T-helper 2 cell treated with Interferon-gamma antibody and Interleukin-4, amounts not matched to agents 5 μg/mL and 100 μg/mL, for 36 hours (primary cell): ENCODE data around the gene RNF144A.
"Not testable (repeated sequence)": the region's sequence is repeated elsewhere in the genome, so short reads cannot be mapped to it uniquely, and the experiment has no call there.

Source experiments
- DNase-seq: peaks from one replicate; pipeline ENCODE4 v3.0.0; 2021; ENCODE audit warnings: low spot score
- H3K27ac Mint-ChIP-seq: one replicate; pipeline ENCODE4 v1.8.0; 2021; ENCODE audit warnings: mild to moderate bottlenecking, mixed read lengths
- H3K27me3 Mint-ChIP-seq: one replicate; pipeline ENCODE4 v1.8.0; 2021; ENCODE audit warnings: low read depth, mixed read lengths
- H3K36me3 Mint-ChIP-seq: one replicate; pipeline ENCODE4 v1.8.0; 2021; ENCODE audit warnings: low read depth, mixed read lengths
- H3K4me1 Mint-ChIP-seq: one replicate; pipeline ENCODE4 v1.8.0; 2021; ENCODE audit warnings: low read depth, mixed read lengths
- H3K4me3 Mint-ChIP-seq: one replicate; pipeline ENCODE4 v1.8.0; 2022; ENCODE audit warnings: mild to moderate bottlenecking, moderate library complexity, mixed read lengths
- H3K9me3 Mint-ChIP-seq: one replicate; pipeline ENCODE4 v1.8.0; 2021; ENCODE audit warnings: mixed read lengths

RNF144A gene

GRCh38 chr2:6928452-6928851 is 11.2 kb downstream of the RNF144A start:
- H3K27me3 Mint-ChIP-seq, result no peaks in the 10 kb centered on the region
- H3K4me1 Mint-ChIP-seq, result peaks cover 30% of the 10 kb centered on the region
- H3K4me3 Mint-ChIP-seq, result no peak overlapping the region
- no peak for DNase-seq
- peaks cover 34% of the 10 kb centered on the region for H3K9me3 Mint-ChIP-seq
- H3K36me3 Mint-ChIP-seq, result peaks cover 72% of the 10 kb centered on the region
- no peak overlapping the region for H3K27ac Mint-ChIP-seq

GRCh38 chr2:6929196-6929819 is 12.1 kb downstream of the RNF144A start:
- H3K27me3 Mint-ChIP-seq, result no peaks in the 10 kb centered on the region
- H3K4me3 Mint-ChIP-seq, result peak overlapping the region; percentile 21
- no peak overlapping the region for H3K27ac Mint-ChIP-seq
- H3K36me3 Mint-ChIP-seq, result peaks cover 68% of the 10 kb centered on the region
- DNase-seq, result no peak
- H3K4me1 Mint-ChIP-seq, result peaks cover 32% of the 10 kb centered on the region
- H3K9me3 Mint-ChIP-seq, result peaks cover 34% of the 10 kb centered on the region

- Mint-ChIP-seq H3K36me3 (peaks cover 60% of the 10 kb centered on the region), H3K4me1 (peaks cover 38% of the 10 kb centered on the region), H3K4me3 (no peak overlapping the region), H3K27me3 (no peaks in the 10 kb centered on the region), H3K27ac (no peak overlapping the region), H3K9me3 (peaks cover 32% of the 10 kb centered on the region)
- DNase-seq, result no peak
Observed at GRCh38 chr2:6930923-6931647, 13.9 kb downstream of the RNF144A start.

GRCh38 chr2:6931753-6932152 is 14.5 kb downstream of the RNF144A start:
- no peak overlapping the region for H3K27ac Mint-ChIP-seq
- no peaks in the 10 kb centered on the region for H3K27me3 Mint-ChIP-seq
- peaks cover 26% of the 10 kb centered on the region for H3K9me3 Mint-ChIP-seq
- H3K4me3 Mint-ChIP-seq, result no peak overlapping the region
- peaks cover 53% of the 10 kb centered on the region for H3K36me3 Mint-ChIP-seq
- H3K4me1 Mint-ChIP-seq, result peaks cover 38% of the 10 kb centered on the region
- DNase-seq, result no peak

GRCh38 chr2:6932206-6932605 is 15.0 kb downstream of the RNF144A start:
- Mint-ChIP-seq H3K4me1 (peaks cover 38% of the 10 kb centered on the region), H3K27me3 (no peaks in the 10 kb centered on the region)
- no peak for DNase-seq

GRCh38 chr2:6932828-6933227 is 15.6 kb downstream of the RNF144A start:
- no peak for DNase-seq
- no peak overlapping the region for H3K27ac Mint-ChIP-seq
- no peak overlapping the region for H3K4me3 Mint-ChIP-seq
- peaks cover 19% of the 10 kb centered on the region for H3K9me3 Mint-ChIP-seq
- peaks cover 43% of the 10 kb centered on the region for H3K36me3 Mint-ChIP-seq
- H3K4me1 Mint-ChIP-seq, result peaks cover 41% of the 10 kb centered on the region
- H3K27me3 Mint-ChIP-seq, result no peaks in the 10 kb centered on the region

More at GRCh38 chr2:6932206-6932605, 15.0 kb downstream of the RNF144A start:
- H3K36me3 Mint-ChIP-seq, result peaks cover 49% of the 10 kb centered on the region
- no peak overlapping the region for H3K27ac Mint-ChIP-seq
- no peak overlapping the region for H3K4me3 Mint-ChIP-seq
- peaks cover 21% of the 10 kb centered on the region for H3K9me3 Mint-ChIP-seq

- no peak for DNase-seq
- H3K27ac Mint-ChIP-seq, result no peak overlapping the region
- H3K36me3 Mint-ChIP-seq, result peaks cover 33% of the 10 kb centered on the region
- peaks cover 34% of the 10 kb centered on the region for H3K4me1 Mint-ChIP-seq
- H3K9me3 Mint-ChIP-seq, result peaks cover 10% of the 10 kb centered on the region
- no peak overlapping the region for H3K4me3 Mint-ChIP-seq
- no peaks in the 10 kb centered on the region for H3K27me3 Mint-ChIP-seq
Observed at GRCh38 chr2:6933911-6934310, 16.7 kb downstream of the RNF144A start.

GRCh38 chr2:6934345-6934744 is 17.1 kb downstream of the RNF144A start:
- H3K27me3 Mint-ChIP-seq, result no peaks in the 10 kb centered on the region
- peaks cover 30% of the 10 kb centered on the region for H3K4me1 Mint-ChIP-seq
- no peak overlapping the region for H3K4me3 Mint-ChIP-seq
- peak overlapping the region; percentile 19 for H3K27ac Mint-ChIP-seq
- peaks cover 9% of the 10 kb centered on the region for H3K9me3 Mint-ChIP-seq
- peaks cover 28% of the 10 kb centered on the region for H3K36me3 Mint-ChIP-seq
- no peak for DNase-seq

- no peak for DNase-seq
- peaks cover 25% of the 10 kb centered on the region for H3K36me3 Mint-ChIP-seq
- H3K9me3 Mint-ChIP-seq, result peaks cover 9% of the 10 kb centered on the region
- no peaks in the 10 kb centered on the region for H3K27me3 Mint-ChIP-seq
- H3K4me3 Mint-ChIP-seq, result no peak overlapping the region
- peaks cover 25% of the 10 kb centered on the region for H3K4me1 Mint-ChIP-seq
- H3K27ac Mint-ChIP-seq, result peak overlapping the region; percentile 19
Observed at GRCh38 chr2:6934758-6935651, 17.8 kb downstream of the RNF144A start.

GRCh38 chr2:6935652-6936020 is 18.4 kb downstream of the RNF144A start:
- H3K27ac Mint-ChIP-seq, H3K27me3 Mint-ChIP-seq, H3K9me3 Mint-ChIP-seq, H3K4me3 Mint-ChIP-seq, DNase-seq: not testable (repeated sequence)
- Mint-ChIP-seq H3K36me3 (peaks cover 25% of the 10 kb centered on the region), H3K4me1 (peaks cover 25% of the 10 kb centered on the region)

GRCh38 chr2:6937157-6937556 is 19.9 kb downstream of the RNF144A start:
- Mint-ChIP-seq H3K36me3 (peaks cover 29% of the 10 kb centered on the region), H3K4me1 (peaks cover 25% of the 10 kb centered on the region), H3K27me3 (no peaks in the 10 kb centered on the region), H3K27ac (no peak overlapping the region), H3K4me3 (no peak overlapping the region), H3K9me3 (peaks cover 2% of the 10 kb centered on the region)
- DNase-seq, result no peak

- Mint-ChIP-seq H3K9me3 (no peaks in the 10 kb centered on the region), H3K4me3 (no peak overlapping the region), H3K36me3 (peaks cover 33% of the 10 kb centered on the region), H3K27ac (peak overlapping the region; percentile 37), H3K4me1 (peaks cover 28% of the 10 kb centered on the region), H3K27me3 (no peaks in the 10 kb centered on the region)
- no peak for DNase-seq
Observed at GRCh38 chr2:6937582-6937981, 20.4 kb downstream of the RNF144A start.

GRCh38 chr2:6939071-6939470 is 21.9 kb downstream of the RNF144A start:
- Mint-ChIP-seq H3K9me3 (no peaks in the 10 kb centered on the region), H3K27ac (no peak overlapping the region)

GRCh38 chr2:6940820-6941219 is 23.6 kb downstream of the RNF144A start:
- no peaks in the 10 kb centered on the region for H3K27me3 Mint-ChIP-seq
- H3K4me1 Mint-ChIP-seq, result peaks cover 36% of the 10 kb centered on the region
- no peaks in the 10 kb centered on the region for H3K9me3 Mint-ChIP-seq
- no peak overlapping the region for H3K4me3 Mint-ChIP-seq
- H3K27ac Mint-ChIP-seq, result no peak overlapping the region
- no peak for DNase-seq
- H3K36me3 Mint-ChIP-seq, result peaks cover 42% of the 10 kb centered on the region

More at GRCh38 chr2:6939071-6939470, 21.9 kb downstream of the RNF144A start:
- Mint-ChIP-seq H3K4me1 (peaks cover 34% of the 10 kb centered on the region), H3K4me3 (no peak overlapping the region), H3K27me3 (no peaks in the 10 kb centered on the region), H3K36me3 (peaks cover 40% of the 10 kb centered on the region)
- no peak for DNase-seq
